GM12878 (cell line): Measurements from ENCODE around the gene ZWILCH. TPM values are rescaled to one million over a fixed set of nuclear protein-coding genes. Genes with fewer than 3 reads are reported as not detected.

Experiments
- ASH2L ChIP-seq: fragments of 300-600, 200-600 bp; sonication (generic); IDR thresholded peaks from 2 replicates; pipeline ENCODE4 v1.6.1; 2017; ENCODE audit warnings: low read depth, mild to moderate bottlenecking, borderline replicate concordance
- CEBPB ChIP-seq, 2 experiments: fragments of 150-350 bp in 1 of 2; IDR thresholded peaks; 2 replicates each; pipeline ENCODE4 v1.6.1; 2012 to 2014; ENCODE audit warnings: low read depth in 2 of 2, low read length in 2 of 2, borderline replicate concordance in 1 of 2, inconsistent platforms in 1 of 2
- DPF2 ChIP-seq: fragments of 450-650 bp; IDR thresholded peaks from 2 replicates; pipeline ENCODE4 v1.6.1; 2017; ENCODE audit warnings: mild to moderate bottlenecking
- ETV6 ChIP-seq, 2 experiments: fragments of 450-650 bp in 1 of 2; IDR thresholded peaks in 1 of 2; conservative IDR thresholded peaks in 1 of 2; 2 replicates each; pipeline ENCODE4 v1.6.1; 2014; ENCODE audit warnings: antibody characterized with exemption in 1 of 2, borderline replicate concordance in 1 of 2, low read depth in 1 of 2, mild to moderate bottlenecking in 1 of 2, moderate library complexity in 1 of 2
- HDAC6 ChIP-seq: fragments of 200-600 bp; sonication (generic); IDR thresholded peaks from one replicate; pipeline ENCODE4 v1.8.0; 2017; ENCODE audit warnings: antibody characterized with exemption; ENCODE audit not compliant: unreplicated experiment
- JUNB ChIP-seq: IDR thresholded peaks from 2 replicates; pipeline ENCODE4 v1.6.1; 2016; ENCODE audit warnings: antibody characterized with exemption, mild to moderate bottlenecking
- MEF2B ChIP-seq: fragments of 450-650 bp; IDR thresholded peaks from 2 replicates; pipeline ENCODE4 v1.6.1; 2018; ENCODE audit warnings: mild to moderate bottlenecking, moderate library complexity; ENCODE audit not compliant: partially characterized antibody, poor library complexity, severe bottlenecking
- NRF1 ChIP-seq: conservative IDR thresholded peaks from 2 replicates; pipeline ENCODE4 v1.6.1; 2011; ENCODE audit warnings: mild to moderate bottlenecking, low read depth, low read length, improper control_type of control experiment
- REST ChIP-seq: IDR thresholded peaks from 2 replicates; pipeline ENCODE4 v1.6.1; 2012; ENCODE audit warnings: mild to moderate bottlenecking, low read depth, low read length
- SREBF2 ChIP-seq: IDR thresholded peaks from 2 replicates; pipeline ENCODE4 v1.6.1; 2012; ENCODE audit warnings: mild to moderate bottlenecking, low read length
- polyA plus RNA-seq, 11 experiments: library from polyadenylated mRNA; depleted of rRNA in 4 of 11; unstranded in 6 of 11; stranded (reverse) in 5 of 11; fragments of >200 nt; fragmentation: Nextera tagmentation in 4 of 11; fragmentation: Illumina TruSeq in 1 of 11; extraction: Ambion mirVana in 4 of 11; extraction: Trizol in 1 of 11; gene quantifications; 1 replicate in 1 of 11; 2 replicates in 10 of 11; pipeline versions ENCODE4 v1.2.1 to v1.2.3, GENCODE V29; 2011 to 2016; ENCODE audit warnings: inconsistent platforms in 2 of 11, missing spikeins in 2 of 11, low read depth in 1 of 11
- total RNA-seq, 4 experiments: library from RNA; depleted of rRNA in 3 of 4; stranded (reverse); fragments of >200 nt in 3 of 4; fragmentation: Illumina TruSeq in 1 of 4; extraction: Trizol in 1 of 4; gene quantifications; 2 replicates each; pipeline versions ENCODE4 v1.2.1 to v1.2.3, GENCODE V29; 2013 to 2021
- TF ChIP-seq, protein P1 (sequence below): fragments of 450-650 bp; formaldehyde crosslinking; IDR thresholded peaks from 2 replicates; pipeline ENCODE4 v1.4.0; 2020; ENCODE audit warnings: mild to moderate bottlenecking, moderate library complexity
- TF ChIP-seq, protein P2 (sequence below): IDR thresholded peaks from 2 replicates; pipeline ENCODE4 v1.6.1; 2012; ENCODE audit warnings: improper control_type of control experiment, low read depth, low read length; ENCODE audit not compliant: insufficient replicate concordance

The ZWILCH gene
- total and polyA plus RNA-seq, 10 of the 15 experiments (the other 5 are each of a cell fraction or from before 2014, with no cell fraction given): 15.6 to 73.9 (median 32.4) TPM

DNA sequence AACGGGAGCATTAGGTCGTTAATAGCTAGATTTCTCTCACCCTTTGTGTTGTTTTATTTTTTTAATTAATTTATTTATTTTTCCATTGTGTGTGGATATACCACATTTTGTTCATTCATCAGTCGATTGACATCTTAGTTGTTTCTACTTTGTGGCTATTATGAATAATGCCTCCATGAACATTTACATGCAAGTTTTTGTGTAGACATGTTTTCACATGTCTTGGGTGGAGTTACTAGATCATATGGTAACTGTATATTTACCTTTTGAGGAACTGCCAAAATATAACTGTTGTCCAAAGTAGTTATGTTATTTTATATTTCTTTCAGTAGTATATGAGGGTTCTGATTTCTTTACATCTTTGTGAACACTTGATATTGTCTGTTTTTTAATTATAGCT lies 18.8 kb downstream of the ZWILCH start (continued):
- TF ChIP-seq REST (no peak), ETV6 (conservative IDR thresholded peaks at IDR 0.05 in 1 of 2, IDR thresholded peaks at IDR 0.05 in 1 of 2; ENCODE audit: borderline replicate concordance in 1 of 2, low read depth in 1 of 2) (no peak), MEF2B (no peak), NRF1 (no peak), CEBPB (IDR thresholded peaks at IDR 0.05; ENCODE audit: borderline replicate concordance in 1 of 2, low read depth in 2 of 2, low read length in 2 of 2) (no peak), DPF2 (no peak), JUNB (no peak), HDAC6 (no peak), ASH2L (no peak), SREBF2 (no peak)
- TF ChIP-seq, protein P1, sequence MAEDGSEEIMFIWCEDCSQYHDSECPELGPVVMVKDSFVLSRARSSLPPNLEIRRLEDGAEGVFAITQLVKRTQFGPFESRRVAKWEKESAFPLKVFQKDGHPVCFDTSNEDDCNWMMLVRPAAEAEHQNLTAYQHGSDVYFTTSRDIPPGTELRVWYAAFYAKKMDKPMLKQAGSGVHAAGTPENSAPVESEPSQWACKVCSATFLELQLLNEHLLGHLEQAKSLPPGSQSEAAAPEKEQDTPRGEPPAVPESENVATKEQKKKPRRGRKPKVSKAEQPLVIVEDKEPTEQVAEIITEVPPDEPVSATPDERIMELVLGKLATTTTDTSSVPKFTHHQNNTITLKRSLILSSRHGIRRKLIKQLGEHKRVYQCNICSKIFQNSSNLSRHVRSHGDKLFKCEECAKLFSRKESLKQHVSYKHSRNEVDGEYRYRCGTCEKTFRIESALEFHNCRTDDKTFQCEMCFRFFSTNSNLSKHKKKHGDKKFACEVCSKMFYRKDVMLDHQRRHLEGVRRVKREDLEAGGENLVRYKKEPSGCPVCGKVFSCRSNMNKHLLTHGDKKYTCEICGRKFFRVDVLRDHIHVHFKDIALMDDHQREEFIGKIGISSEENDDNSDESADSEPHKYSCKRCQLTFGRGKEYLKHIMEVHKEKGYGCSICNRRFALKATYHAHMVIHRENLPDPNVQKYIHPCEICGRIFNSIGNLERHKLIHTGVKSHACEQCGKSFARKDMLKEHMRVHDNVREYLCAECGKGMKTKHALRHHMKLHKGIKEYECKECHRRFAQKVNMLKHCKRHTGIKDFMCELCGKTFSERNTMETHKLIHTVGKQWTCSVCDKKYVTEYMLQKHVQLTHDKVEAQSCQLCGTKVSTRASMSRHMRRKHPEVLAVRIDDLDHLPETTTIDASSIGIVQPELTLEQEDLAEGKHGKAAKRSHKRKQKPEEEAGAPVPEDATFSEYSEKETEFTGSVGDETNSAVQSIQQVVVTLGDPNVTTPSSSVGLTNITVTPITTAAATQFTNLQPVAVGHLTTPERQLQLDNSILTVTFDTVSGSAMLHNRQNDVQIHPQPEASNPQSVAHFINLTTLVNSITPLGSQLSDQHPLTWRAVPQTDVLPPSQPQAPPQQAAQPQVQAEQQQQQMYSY (CRISPR knock-in tag): no peak
- TF ChIP-seq, protein P2, sequence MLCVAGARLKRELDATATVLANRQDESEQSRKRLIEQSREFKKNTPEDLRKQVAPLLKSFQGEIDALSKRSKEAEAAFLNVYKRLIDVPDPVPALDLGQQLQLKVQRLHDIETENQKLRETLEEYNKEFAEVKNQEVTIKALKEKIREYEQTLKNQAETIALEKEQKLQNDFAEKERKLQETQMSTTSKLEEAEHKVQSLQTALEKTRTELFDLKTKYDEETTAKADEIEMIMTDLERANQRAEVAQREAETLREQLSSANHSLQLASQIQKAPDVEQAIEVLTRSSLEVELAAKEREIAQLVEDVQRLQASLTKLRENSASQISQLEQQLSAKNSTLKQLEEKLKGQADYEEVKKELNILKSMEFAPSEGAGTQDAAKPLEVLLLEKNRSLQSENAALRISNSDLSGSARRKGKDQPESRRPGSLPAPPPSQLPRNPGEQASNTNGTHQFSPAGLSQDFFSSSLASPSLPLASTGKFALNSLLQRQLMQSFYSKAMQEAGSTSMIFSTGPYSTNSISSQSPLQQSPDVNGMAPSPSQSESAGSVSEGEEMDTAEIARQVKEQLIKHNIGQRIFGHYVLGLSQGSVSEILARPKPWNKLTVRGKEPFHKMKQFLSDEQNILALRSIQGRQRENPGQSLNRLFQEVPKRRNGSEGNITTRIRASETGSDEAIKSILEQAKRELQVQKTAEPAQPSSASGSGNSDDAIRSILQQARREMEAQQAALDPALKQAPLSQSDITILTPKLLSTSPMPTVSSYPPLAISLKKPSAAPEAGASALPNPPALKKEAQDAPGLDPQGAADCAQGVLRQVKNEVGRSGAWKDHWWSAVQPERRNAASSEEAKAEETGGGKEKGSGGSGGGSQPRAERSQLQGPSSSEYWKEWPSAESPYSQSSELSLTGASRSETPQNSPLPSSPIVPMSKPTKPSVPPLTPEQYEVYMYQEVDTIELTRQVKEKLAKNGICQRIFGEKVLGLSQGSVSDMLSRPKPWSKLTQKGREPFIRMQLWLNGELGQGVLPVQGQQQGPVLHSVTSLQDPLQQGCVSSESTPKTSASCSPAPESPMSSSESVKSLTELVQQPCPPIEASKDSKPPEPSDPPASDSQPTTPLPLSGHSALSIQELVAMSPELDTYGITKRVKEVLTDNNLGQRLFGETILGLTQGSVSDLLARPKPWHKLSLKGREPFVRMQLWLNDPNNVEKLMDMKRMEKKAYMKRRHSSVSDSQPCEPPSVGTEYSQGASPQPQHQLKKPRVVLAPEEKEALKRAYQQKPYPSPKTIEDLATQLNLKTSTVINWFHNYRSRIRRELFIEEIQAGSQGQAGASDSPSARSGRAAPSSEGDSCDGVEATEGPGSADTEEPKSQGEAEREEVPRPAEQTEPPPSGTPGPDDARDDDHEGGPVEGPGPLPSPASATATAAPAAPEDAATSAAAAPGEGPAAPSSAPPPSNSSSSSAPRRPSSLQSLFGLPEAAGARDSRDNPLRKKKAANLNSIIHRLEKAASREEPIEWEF: no peak
- TF ChIP-seq, all 136 proteins: peak for 0
